ENCODE results near the gene CACNA1G. TPM values are rescaled to one million over a fixed set of nuclear protein-coding genes. Genes with fewer than 3 reads are reported as not detected.

CACNA1G gene
- total RNA-seq, 2 donors from 2014 or later: 0.07 to 0.19 TPM

- no peak for TF ChIP-seq CTCF (IDR thresholded peaks at IDR 0.05)
- Histone ChIP-seq H3K27me3 (no peaks in the 10 kb centered on the region), H3K4me1 (no peaks in the 10 kb centered on the region), H3K9me3 (no peaks in the 10 kb centered on the region), H3K9ac (ENCODE audit: low read depth in 2 of 2, low read length in 2 of 2) (no peak overlapping the region), H3K4me3 (no peak overlapping the region), H3K36me3 (no peaks in the 10 kb centered on the region), H3K27ac (no peak overlapping the region)
- intact Hi-C loops (cut with DNase I): no loop called here
- no peak for DNase-seq
These were observed 42.8 kb downstream of the CACNA1G start for GRCh38 chr17:50603340-50603739.

GRCh38 chr17:50604513-50604912 is 44.0 kb downstream of the CACNA1G start:
- Histone ChIP-seq H3K27ac (no peak overlapping the region), H3K9me3 (no peaks in the 10 kb centered on the region), H3K36me3 (no peaks in the 10 kb centered on the region), H3K4me1 (no peaks in the 10 kb centered on the region), H3K4me3 (no peak overlapping the region), H3K27me3 (no peaks in the 10 kb centered on the region), H3K9ac (ENCODE audit: low read depth in 2 of 2, low read length in 2 of 2) (no peak overlapping the region)
- DNase-seq: peak; percentile 28
- intact Hi-C loops (cut with DNase I): no loop called here
- TF ChIP-seq CTCF (IDR thresholded peaks at IDR 0.05): no peak

- TF ChIP-seq CTCF (IDR thresholded peaks at IDR 0.05): no peak
- DNase-seq: no peak
- H3K27ac ChIP-seq: no peak overlapping the region
- no peaks in the 10 kb centered on the region for H3K27me3 ChIP-seq
- H3K36me3 ChIP-seq: no peaks in the 10 kb centered on the region
- H3K4me1 ChIP-seq: no peaks in the 10 kb centered on the region
- H3K4me3 ChIP-seq: no peak overlapping the region
- intact Hi-C loops (cut with DNase I): no loop called here
- no peaks in the 10 kb centered on the region for H3K9me3 ChIP-seq
- H3K9ac ChIP-seq (ENCODE audit: low read depth in 2 of 2, low read length in 2 of 2): no peak overlapping the region
These were observed 44.9 kb downstream of the CACNA1G start for GRCh38 chr17:50605429-50605828.

- H3K27me3 ChIP-seq: no peaks in the 10 kb centered on the region
- no peaks in the 10 kb centered on the region for H3K36me3 ChIP-seq
- intact Hi-C loops (cut with DNase I): no loop called here
- DNase-seq: no peak
- no peak overlapping the region for H3K9ac ChIP-seq (ENCODE audit: low read depth in 2 of 2, low read length in 2 of 2)
- H3K4me1 ChIP-seq: no peaks in the 10 kb centered on the region
- H3K27ac ChIP-seq: no peak overlapping the region
- TF ChIP-seq CTCF (IDR thresholded peaks at IDR 0.05): no peak
- H3K9me3 ChIP-seq: no peaks in the 10 kb centered on the region
- H3K4me3 ChIP-seq: no peak overlapping the region
These were observed 47.1 kb downstream of the CACNA1G start for GRCh38 chr17:50607522-50608175.

GRCh38 chr17:50608700-50609379 is 48.3 kb downstream of the CACNA1G start:
- no peak for TF ChIP-seq CTCF (IDR thresholded peaks at IDR 0.05)
- no peaks in the 10 kb centered on the region for H3K4me1 ChIP-seq
- H3K27me3 ChIP-seq: no peaks in the 10 kb centered on the region
- intact Hi-C loops (cut with DNase I): no loop called here
- H3K36me3 ChIP-seq: no peaks in the 10 kb centered on the region
- H3K9me3 ChIP-seq: no peaks in the 10 kb centered on the region
- H3K9ac ChIP-seq (ENCODE audit: low read depth in 2 of 2, low read length in 2 of 2): no peak overlapping the region
- no peak for DNase-seq
- no peak overlapping the region for H3K27ac ChIP-seq
- no peak overlapping the region for H3K4me3 ChIP-seq

Data from colonic mucosa (tissue), 4 donors.